Measurements from ENCODE around the gene MACROD2. TPM values are rescaled to one million over a fixed set of nuclear protein-coding genes. Genes with fewer than 3 reads are reported as not detected.

The MACROD2 gene
- total RNA-seq, 1 donor from 2014 or later: 2.5 TPM

DNA sequence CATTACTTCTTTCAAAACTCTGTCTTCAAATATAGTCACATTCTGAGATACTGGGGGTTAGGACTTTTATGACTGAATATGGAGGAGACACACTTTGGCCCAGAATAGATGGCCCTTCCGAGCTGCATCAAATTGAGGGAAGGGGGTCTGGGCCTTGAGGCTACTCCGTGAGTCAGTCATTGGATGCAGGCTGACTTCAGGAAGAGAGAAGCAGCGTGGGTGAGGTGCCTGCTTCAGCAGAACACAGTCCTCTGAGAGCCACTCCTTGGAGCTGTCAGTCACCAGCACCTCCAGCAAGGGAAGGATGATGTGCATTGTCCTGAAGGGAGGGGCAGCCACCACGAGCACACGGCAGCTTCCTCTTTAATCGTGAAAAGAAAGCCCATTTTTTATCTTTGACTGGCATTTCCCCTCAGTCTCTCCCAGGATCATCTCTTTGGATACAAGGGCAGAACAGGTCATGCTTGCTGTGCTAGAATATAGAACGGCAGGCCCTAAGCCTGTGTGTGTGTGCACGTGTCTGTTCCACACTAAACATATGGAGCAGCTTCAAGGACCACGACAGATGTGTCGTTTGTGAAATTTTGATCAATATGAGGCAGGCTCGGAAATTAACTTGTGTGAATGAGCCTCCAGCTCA lies 1856.4 kb downstream of the MACROD2 start:
- TF ChIP-seq, protein P1, sequence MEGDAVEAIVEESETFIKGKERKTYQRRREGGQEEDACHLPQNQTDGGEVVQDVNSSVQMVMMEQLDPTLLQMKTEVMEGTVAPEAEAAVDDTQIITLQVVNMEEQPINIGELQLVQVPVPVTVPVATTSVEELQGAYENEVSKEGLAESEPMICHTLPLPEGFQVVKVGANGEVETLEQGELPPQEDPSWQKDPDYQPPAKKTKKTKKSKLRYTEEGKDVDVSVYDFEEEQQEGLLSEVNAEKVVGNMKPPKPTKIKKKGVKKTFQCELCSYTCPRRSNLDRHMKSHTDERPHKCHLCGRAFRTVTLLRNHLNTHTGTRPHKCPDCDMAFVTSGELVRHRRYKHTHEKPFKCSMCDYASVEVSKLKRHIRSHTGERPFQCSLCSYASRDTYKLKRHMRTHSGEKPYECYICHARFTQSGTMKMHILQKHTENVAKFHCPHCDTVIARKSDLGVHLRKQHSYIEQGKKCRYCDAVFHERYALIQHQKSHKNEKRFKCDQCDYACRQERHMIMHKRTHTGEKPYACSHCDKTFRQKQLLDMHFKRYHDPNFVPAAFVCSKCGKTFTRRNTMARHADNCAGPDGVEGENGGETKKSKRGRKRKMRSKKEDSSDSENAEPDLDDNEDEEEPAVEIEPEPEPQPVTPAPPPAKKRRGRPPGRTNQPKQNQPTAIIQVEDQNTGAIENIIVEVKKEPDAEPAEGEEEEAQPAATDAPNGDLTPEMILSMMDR (IDR thresholded peaks at IDR 0.05): no peak
- Mint-ChIP-seq H3K27ac (ENCODE audit: unreplicated experiment) (no peak overlapping the region), H3K4me1 (ENCODE audit: unreplicated experiment) (no peaks in the 10 kb centered on the region), H3K9me3 (ENCODE audit: unreplicated experiment) (peaks cover 12% of the 10 kb centered on the region), H3K4me3 (ENCODE audit: unreplicated experiment) (no peak overlapping the region), H3K27me3 (ENCODE audit: unreplicated experiment) (no peaks in the 10 kb centered on the region), H3K36me3 (ENCODE audit: unreplicated experiment) (no peaks in the 10 kb centered on the region)
- no peak for DNase-seq (ENCODE audit: extremely low spot score, unreplicated experiment)

DNA sequence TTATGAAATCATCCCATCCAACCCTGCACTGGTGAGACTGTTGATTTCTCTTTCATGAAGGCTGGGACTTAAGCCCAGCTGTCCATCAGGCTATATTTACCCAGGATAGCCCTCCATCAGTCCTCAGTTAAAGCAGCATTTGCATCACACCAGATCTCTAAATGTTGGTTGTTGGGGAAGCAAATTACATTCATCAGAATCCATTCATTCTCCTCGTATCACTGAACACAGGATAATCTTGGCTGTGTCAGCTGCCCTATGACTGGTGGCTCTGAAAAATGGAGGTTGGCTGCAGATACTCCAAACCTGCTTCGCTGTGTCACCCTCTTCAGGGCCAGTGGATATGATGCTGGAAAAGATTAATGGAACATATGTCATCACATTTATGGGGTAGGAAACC lies 1859.6 kb downstream of the MACROD2 start:
- H3K9me3 Mint-ChIP-seq (ENCODE audit: unreplicated experiment): peaks cover 12% of the 10 kb centered on the region
- no peaks in the 10 kb centered on the region for H3K36me3 Mint-ChIP-seq (ENCODE audit: unreplicated experiment)
- no peak overlapping the region for H3K27ac Mint-ChIP-seq (ENCODE audit: unreplicated experiment)
- DNase-seq (ENCODE audit: extremely low spot score, unreplicated experiment): no peak
- H3K27me3 Mint-ChIP-seq (ENCODE audit: unreplicated experiment): no peaks in the 10 kb centered on the region
- no peaks in the 10 kb centered on the region for H3K4me1 Mint-ChIP-seq (ENCODE audit: unreplicated experiment)
- H3K4me3 Mint-ChIP-seq (ENCODE audit: unreplicated experiment): no peak overlapping the region
- TF ChIP-seq, protein P1 (IDR thresholded peaks at IDR 0.05): no peak

DNA sequence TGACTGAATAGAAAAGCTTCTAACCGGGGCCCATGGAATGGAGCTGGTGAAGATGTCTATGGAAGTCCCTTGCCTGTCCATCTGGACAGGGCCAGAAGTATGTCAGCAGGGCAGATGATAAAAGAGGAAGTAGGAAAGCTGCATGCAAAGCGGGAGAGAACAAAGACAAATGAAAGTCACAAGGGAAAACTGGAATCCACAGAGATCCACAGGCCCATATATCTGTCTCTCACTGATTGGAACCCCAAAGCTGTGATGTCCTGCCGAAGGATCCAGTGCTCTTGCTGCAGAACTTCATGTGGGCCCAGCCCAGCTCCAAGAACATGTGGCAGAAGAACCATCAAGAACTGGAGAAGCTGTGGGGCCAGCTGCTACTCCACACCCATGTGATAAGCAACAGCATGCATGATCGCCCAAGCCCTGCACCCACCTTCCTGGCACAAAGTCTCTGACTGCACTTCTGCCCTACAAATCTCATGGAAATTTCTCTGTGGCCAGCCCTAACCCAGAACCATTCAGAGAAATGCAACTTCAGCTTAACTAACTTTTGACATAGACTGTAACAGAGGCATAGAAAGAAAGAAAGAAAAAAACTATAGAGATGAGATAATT lies 1862.0 kb downstream of the MACROD2 start:
- no peaks in the 10 kb centered on the region for H3K9me3 Mint-ChIP-seq (ENCODE audit: unreplicated experiment)
- no peak overlapping the region for H3K27ac Mint-ChIP-seq (ENCODE audit: unreplicated experiment)
- H3K36me3 Mint-ChIP-seq (ENCODE audit: unreplicated experiment): no peaks in the 10 kb centered on the region
- DNase-seq (ENCODE audit: extremely low spot score, unreplicated experiment): no peak
- H3K4me1 Mint-ChIP-seq (ENCODE audit: unreplicated experiment): no peaks in the 10 kb centered on the region
- no peaks in the 10 kb centered on the region for H3K27me3 Mint-ChIP-seq (ENCODE audit: unreplicated experiment)
- no peak overlapping the region for H3K4me3 Mint-ChIP-seq (ENCODE audit: unreplicated experiment)
- TF ChIP-seq, protein P1 (IDR thresholded peaks at IDR 0.05): no peak

DNA sequence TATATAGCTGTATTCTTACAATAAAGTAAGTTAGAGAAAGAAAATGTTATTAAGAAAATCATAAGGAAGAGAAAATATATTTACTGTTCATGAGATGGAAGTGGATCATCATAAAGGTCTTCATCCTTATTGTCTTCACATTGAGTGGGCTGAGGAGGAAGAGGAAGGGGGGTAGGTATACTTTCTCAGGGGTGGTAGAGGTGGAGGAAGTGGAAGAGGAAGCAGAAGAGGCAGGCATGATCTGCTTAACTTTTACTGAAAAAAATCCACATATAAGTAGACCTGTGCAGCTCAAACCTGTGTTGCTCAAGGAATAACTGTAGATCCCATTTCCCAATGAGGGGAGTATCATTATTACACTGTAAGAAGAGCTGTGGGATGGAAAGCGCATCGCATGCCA lies 1863.7 kb downstream of the MACROD2 start:
- Mint-ChIP-seq H3K4me1 (ENCODE audit: unreplicated experiment) (no peaks in the 10 kb centered on the region), H3K4me3 (ENCODE audit: unreplicated experiment) (no peak overlapping the region), H3K27me3 (ENCODE audit: unreplicated experiment) (no peaks in the 10 kb centered on the region), H3K9me3 (ENCODE audit: unreplicated experiment) (no peaks in the 10 kb centered on the region), H3K36me3 (ENCODE audit: unreplicated experiment) (no peaks in the 10 kb centered on the region), H3K27ac (ENCODE audit: unreplicated experiment) (no peak overlapping the region)
- TF ChIP-seq, protein P1 (IDR thresholded peaks at IDR 0.05): no peak
- DNase-seq (ENCODE audit: extremely low spot score, unreplicated experiment): no peak

DNA sequence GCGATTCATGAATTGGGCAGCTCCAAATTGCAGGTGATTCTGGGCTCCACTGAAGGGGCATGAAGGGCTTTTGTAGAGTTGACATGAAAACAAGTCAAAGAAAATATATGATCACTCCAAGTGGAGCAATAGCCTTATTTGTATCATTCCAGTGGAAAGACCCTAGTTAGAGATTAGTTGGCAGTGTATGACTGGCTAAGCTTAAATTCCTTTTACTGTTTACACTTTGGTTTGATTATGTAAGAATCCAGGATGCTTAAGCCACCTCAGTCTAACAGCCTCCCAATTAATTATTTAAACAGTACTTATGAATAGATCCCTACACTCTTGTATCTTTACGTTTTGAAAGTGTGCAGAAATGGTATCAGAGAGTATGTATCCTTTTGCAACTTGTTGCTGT lies 1865.5 kb downstream of the MACROD2 start:
- TF ChIP-seq, protein P1 (IDR thresholded peaks at IDR 0.05): no peak
- H3K27ac Mint-ChIP-seq (ENCODE audit: unreplicated experiment): no peak overlapping the region
- no peaks in the 10 kb centered on the region for H3K9me3 Mint-ChIP-seq (ENCODE audit: unreplicated experiment)
- no peaks in the 10 kb centered on the region for H3K4me1 Mint-ChIP-seq (ENCODE audit: unreplicated experiment)
- no peaks in the 10 kb centered on the region for H3K27me3 Mint-ChIP-seq (ENCODE audit: unreplicated experiment)
- DNase-seq (ENCODE audit: extremely low spot score, unreplicated experiment): no peak
- H3K4me3 Mint-ChIP-seq (ENCODE audit: unreplicated experiment): no peak overlapping the region
- H3K36me3 Mint-ChIP-seq (ENCODE audit: unreplicated experiment): no peaks in the 10 kb centered on the region

All from osteocyte (in vitro differentiated cells).